Measurements from ENCODE around the gene ZNFX1.
"Not testable (repeated sequence)": the region's sequence is repeated elsewhere in the genome, so short reads cannot be mapped to it uniquely, and the experiment has no call there.

ZNFX1 gene

DNA sequence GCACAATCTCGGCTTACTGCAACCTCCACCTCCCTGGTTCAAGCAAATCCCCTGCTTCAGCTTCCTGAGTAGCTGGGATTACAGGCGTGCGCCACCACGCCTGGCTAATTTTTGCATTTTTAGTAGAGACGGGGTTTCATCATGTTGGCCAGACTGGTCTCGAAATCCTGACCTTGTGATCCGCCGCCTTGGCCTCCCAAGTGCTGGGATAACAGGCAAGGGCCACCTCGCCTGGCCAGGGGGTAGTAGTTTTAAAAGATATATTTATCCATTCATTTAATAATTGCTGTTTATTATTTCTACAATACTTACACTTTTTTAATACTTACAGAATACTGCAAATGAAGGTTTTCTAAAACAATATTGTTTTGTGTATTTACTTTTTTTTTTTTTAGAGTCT, 74.1 kb downstream of the ZNFX1 start:
- DNase-seq = no peak

DNA sequence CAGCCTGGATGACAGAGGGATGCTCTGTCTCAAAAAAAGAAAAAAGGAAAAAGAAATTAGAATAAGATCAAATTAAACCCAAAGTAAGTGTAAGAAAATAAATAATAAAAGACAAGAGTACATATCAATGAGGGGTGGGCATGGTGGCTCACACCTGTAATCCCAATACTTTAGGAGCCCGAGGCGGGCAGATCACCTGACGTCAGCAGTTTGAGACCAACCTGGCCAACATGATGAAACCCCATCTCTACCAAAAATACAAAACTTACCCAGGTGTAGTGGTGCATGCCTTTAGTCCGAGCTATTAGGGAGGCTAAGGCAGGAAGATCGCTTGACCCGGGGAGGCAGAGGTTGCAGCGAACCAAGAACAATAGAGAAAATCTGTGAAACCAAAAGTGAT, 74.8 kb downstream of the ZNFX1 start:
- DNase-seq = no peak

DNA sequence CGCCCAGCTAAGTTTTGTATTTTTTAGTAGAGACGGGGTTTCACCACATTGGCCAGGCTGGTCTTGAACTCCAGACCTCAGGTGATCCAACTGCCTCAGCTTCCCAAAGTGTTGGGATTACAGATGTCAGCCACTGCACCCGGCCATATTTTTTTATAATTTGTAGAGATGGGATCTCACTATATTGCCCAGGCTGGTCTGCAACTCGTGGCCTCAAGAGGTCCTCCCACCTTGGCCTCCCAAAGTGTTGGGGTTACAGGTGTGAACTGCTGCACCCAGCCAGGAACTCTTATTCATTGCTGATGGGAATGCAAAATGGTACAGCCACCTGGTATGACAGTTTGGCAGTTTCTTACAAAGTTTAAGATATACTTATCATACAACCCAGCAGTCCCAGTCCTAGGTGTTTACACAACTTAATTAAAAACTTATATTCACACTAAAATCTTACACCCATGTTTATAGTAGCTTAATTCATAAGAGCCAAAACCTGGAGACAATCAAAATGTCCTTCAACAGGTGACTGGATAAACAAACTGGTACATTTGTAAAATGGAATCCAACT, 78.0 kb downstream of the ZNFX1 start:
- no peak for DNase-seq

DNA sequence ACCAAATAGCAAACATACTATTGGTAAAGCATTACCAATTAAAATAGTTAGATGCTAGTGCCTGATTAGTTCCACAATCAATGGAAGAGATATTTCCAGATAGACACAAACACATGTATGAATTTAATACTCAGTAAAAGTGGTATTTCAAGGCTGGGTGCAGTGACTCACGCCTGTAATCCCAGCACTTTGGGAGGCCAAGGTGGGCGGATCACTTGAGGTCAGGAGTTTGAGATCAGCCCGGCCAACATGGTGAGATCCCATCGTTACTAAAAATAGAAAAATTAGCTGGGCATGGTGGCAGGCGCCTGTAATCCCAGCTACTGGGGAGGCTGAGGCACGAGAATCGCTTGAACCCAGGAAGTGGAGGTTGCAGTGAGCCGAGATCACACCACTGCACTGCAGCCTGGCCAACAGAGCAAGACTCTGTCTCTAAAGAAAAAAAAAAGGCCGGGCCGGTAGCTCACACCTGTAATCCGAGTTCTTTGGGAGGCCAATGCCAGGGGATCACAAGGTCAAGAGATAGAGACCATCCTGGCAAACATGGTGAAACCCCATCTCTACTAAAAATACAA, 84.8 kb downstream of the ZNFX1 start:
- not testable (repeated sequence) for DNase-seq
